GM19351 (cell line): ENCODE data around the gene GSTM2.

ENCODE experiments used
- ATAC-seq: cut with Tn5 transposase; IDR thresholded peaks from one replicate; pipeline ENCODE4 v1.9.1; 2021; ENCODE audit warnings: mild to moderate bottlenecking, moderate library complexity; ENCODE audit not compliant: unreplicated experiment

GSTM2 gene

GRCh38 chr1:109667452-109668122 lies at the start of gene GSTM2:
Gene GSTM2 (plus strand): TSS chr1:109668057. CDS start chr1:109668116, 59 bp downstream.
- ATAC-seq, result peak; percentile 77

GRCh38 chr1:109618661-109619575 lies 48.9 kb upstream of the GSTM2 start:
- no peak for ATAC-seq

- ATAC-seq, result peak; percentile 53
Measured at GRCh38 chr1:109619576-109620400, 48.1 kb upstream of the GSTM2 start, which contains the start of the genes AMPD2 and GNAT2. Gene AMPD2 (plus strand): TSS chr1:109619837. CDS start chr1:109621176, 1,339 bp downstream. Gene GNAT2 (minus strand): TSS chr1:109619616. CDS start chr1:109612870, 6,746 bp downstream.

GRCh38 chr1:109620401-109620791 lies 47.5 kb upstream of the GSTM2 start:
- no peak for ATAC-seq

GRCh38 chr1:109620841-109621286 lies 47.0 kb upstream of the GSTM2 start:
- ATAC-seq, result peak; percentile 78

GRCh38 chr1:109621379-109622136 lies 46.3 kb upstream of the GSTM2 start:
- ATAC-seq, result no peak

GRCh38 chr1:109622137-109622892 lies 45.5 kb upstream of the GSTM2 start:
- ATAC-seq, result no peak

GRCh38 chr1:109622895-109623294 lies 45.0 kb upstream of the GSTM2 start:
- no peak for ATAC-seq

GRCh38 chr1:109623601-109624161 lies 44.2 kb upstream of the GSTM2 start:
- no peak for ATAC-seq

GRCh38 chr1:109624201-109625010 lies 43.5 kb upstream of the GSTM2 start:
- no peak for ATAC-seq

GRCh38 chr1:109625176-109625575 lies 42.7 kb upstream of the GSTM2 start:
- ATAC-seq, result no peak

- ATAC-seq, result no peak
Measured at GRCh38 chr1:109625601-109626560, 42.0 kb upstream of the GSTM2 start.

- ATAC-seq, result no peak
Measured at GRCh38 chr1:109626682-109627408, 41.0 kb upstream of the GSTM2 start.

- no peak for ATAC-seq
Measured at GRCh38 chr1:109627692-109628399, 40.0 kb upstream of the GSTM2 start.

GRCh38 chr1:109628540-109629321 lies 39.1 kb upstream of the GSTM2 start:
- no peak for ATAC-seq
